GM23338 (cell line): ENCODE results near the gene PRUNE2. TPM values are rescaled to one million over a fixed set of nuclear protein-coding genes. Genes with fewer than 3 reads are reported as not detected.
A peak's percentile ranks its signal among the peaks of the same experiment; 100 is the strongest.

Experiments used
- ATAC-seq: fragments of 200-7000 bp; cut with Tn5 transposase; 3 replicates; pipeline ENCODE4 v1.9.1; 2020
- DNase-seq: peaks from one replicate; pipeline ENCODE4 v3.0.0-alpha.2; 2015; ENCODE audit warnings: low spot score
- H2AFZ ChIP-seq: fragments of 200-600 bp; sonication (generic); 2 replicates; pipeline ENCODE4 v1.8.0; 2016; ENCODE audit warnings: antibody characterized with exemption, mild to moderate bottlenecking, moderate library complexity
- H3F3A ChIP-seq: fragments of 200-600 bp; sonication (generic); replicated peaks from 2 replicates; pipeline ENCODE4 v1.8.0; 2017; ENCODE audit warnings: antibody characterized with exemption, mixed run types, low read depth
- H3K27ac ChIP-seq: fragments of 200-600 bp; sonication (generic); 2 replicates; pipeline ENCODE4 v1.6.1; 2016; ENCODE audit warnings: low read depth
- H3K27me3 ChIP-seq: fragments of 200-600 bp; sonication (generic); 2 replicates; pipeline ENCODE4 v1.8.0; 2016; ENCODE audit warnings: mild to moderate bottlenecking, mixed run types, moderate library complexity; ENCODE audit not compliant: insufficient read depth
- H3K36me3 ChIP-seq: fragments of 200-600 bp; sonication (generic); 2 replicates; pipeline ENCODE4 v1.8.0; 2016; ENCODE audit warnings: mild to moderate bottlenecking; ENCODE audit not compliant: insufficient read depth
- H3K4me1 ChIP-seq: fragments of 200-600 bp; sonication (generic); 2 replicates; pipeline ENCODE4 v1.8.0; 2016; ENCODE audit warnings: mild to moderate bottlenecking, moderate library complexity; ENCODE audit not compliant: insufficient read depth
- H3K4me2 ChIP-seq: fragments of 200-600 bp; sonication (generic); 2 replicates; pipeline ENCODE4 v1.7.1; 2017; ENCODE audit warnings: mixed run types
- H3K4me3 ChIP-seq: fragments of 200-600 bp; sonication (generic); 2 replicates; pipeline ENCODE4 v1.6.1; 2016; ENCODE audit warnings: mixed run types
- H3K79me2 ChIP-seq: fragments of 200-600 bp; sonication (generic); replicated peaks from 2 replicates; pipeline ENCODE4 v1.8.0; 2017; ENCODE audit warnings: mild to moderate bottlenecking; ENCODE audit not compliant: insufficient read depth
- H3K9me2 ChIP-seq: fragments of 200-600 bp; sonication (generic); 2 replicates; pipeline ENCODE4 v1.8.0; 2017; ENCODE audit not compliant: insufficient read depth
- H4K20me1 ChIP-seq: fragments of 200-600 bp; sonication (generic); replicated peaks from 2 replicates; pipeline ENCODE4 v1.8.0; 2017; ENCODE audit warnings: mild to moderate bottlenecking; ENCODE audit not compliant: insufficient read depth
- H3K27ac Mint-ChIP-seq: 2 replicates; pipeline ENCODE4 v1.8.0; 2020; ENCODE audit warnings: inconsistent platforms, mild to moderate bottlenecking, moderate library complexity, mixed read lengths
- H3K27me3 Mint-ChIP-seq: 3 replicates; pipeline ENCODE4 v1.8.0; 2022; ENCODE audit warnings: low read depth, mild to moderate bottlenecking, moderate library complexity, mixed read lengths, inconsistent platforms; ENCODE audit not compliant: insufficient read depth, poor library complexity
- H3K36me3 Mint-ChIP-seq: 3 replicates; pipeline ENCODE4 v1.8.0; 2021; ENCODE audit warnings: low read depth, mild to moderate bottlenecking, inconsistent platforms, moderate library complexity, mixed read lengths
- H3K4me1 Mint-ChIP-seq: 3 replicates; pipeline ENCODE4 v1.8.0; 2020; ENCODE audit warnings: mild to moderate bottlenecking, inconsistent platforms, mixed read lengths
- H3K4me3 Mint-ChIP-seq: 3 replicates; pipeline ENCODE4 v1.8.0; 2021; ENCODE audit warnings: moderate library complexity, mild to moderate bottlenecking, inconsistent platforms, mixed read lengths
- H3K9me3 Mint-ChIP-seq: 3 replicates; pipeline ENCODE4 v1.8.0; 2020; ENCODE audit warnings: moderate library complexity, mild to moderate bottlenecking, inconsistent platforms, mixed read lengths
- CREB1 ChIP-seq: fragments of 250-450 bp; sonication (Bioruptor Pico); IDR thresholded peaks from 2 replicates; pipeline ENCODE4 v1.5.0; 2020; ENCODE audit warnings: low read depth, mild to moderate bottlenecking, moderate library complexity
- EZH2 ChIP-seq: fragments of 200-600 bp; sonication (generic); IDR thresholded peaks from one replicate; pipeline ENCODE4 v1.8.0; 2017; ENCODE audit warnings: antibody characterized with exemption, mild to moderate bottlenecking, low read depth; ENCODE audit not compliant: unreplicated experiment
- JUNB ChIP-seq: IDR thresholded peaks from one replicate; pipeline ENCODE4 v1.6.1; 2016; ENCODE audit warnings: antibody characterized with exemption; ENCODE audit not compliant: unreplicated experiment
- NANOG ChIP-seq: IDR thresholded peaks from 2 replicates; pipeline ENCODE4 v1.6.1; 2016; ENCODE audit warnings: antibody characterized with exemption, borderline replicate concordance
- POLR2AphosphoS5 ChIP-seq: IDR thresholded peaks from 2 replicates; pipeline ENCODE4 v1.6.1; 2016; ENCODE audit warnings: antibody characterized with exemption, low read depth
- STAT1 ChIP-seq: IDR thresholded peaks from one replicate; pipeline ENCODE4 v1.6.1; 2016; ENCODE audit warnings: antibody characterized with exemption; ENCODE audit not compliant: unreplicated experiment
- ZNF331 ChIP-seq: fragments of 250-450 bp; sonication (Bioruptor Pico); IDR thresholded peaks from 2 replicates; pipeline ENCODE4 v1.5.0; 2020; ENCODE audit warnings: low read depth, mild to moderate bottlenecking, moderate library complexity
- polyA plus RNA-seq: library from polyadenylated mRNA; unstranded; fragments of >200 nt; fragmentation: Nextera tagmentation; extraction: Ambion mirVana; gene quantifications from 2 replicates; pipeline ENCODE4 v1.2.1, GENCODE V29; 2016
- total RNA-seq: library from RNA; depleted of rRNA; stranded (reverse); fragments of >200 nt; shearing (Covaris generic); gene quantifications from 2 replicates; pipeline ENCODE4 v1.2.3, GENCODE V29; 2014
- TF ChIP-seq, protein P1 (sequence below): fragments of 250-450 bp; sonication (Bioruptor Pico); IDR thresholded peaks from 2 replicates; pipeline ENCODE4 v1.5.0; 2020; ENCODE audit warnings: mild to moderate bottlenecking, moderate library complexity
- TF ChIP-seq, protein P2 (sequence below): IDR thresholded peaks from 2 replicates; pipeline ENCODE4 v1.6.1; 2016; ENCODE audit warnings: antibody characterized with exemption
- TF ChIP-seq, protein P3 (sequence below), 2 experiments: fragments of 200-600 bp in 1 of 2; sonication (generic) in 1 of 2; conservative IDR thresholded peaks; 2 replicates each; pipeline versions ENCODE4 v1.5.1 to v1.6.1; 2016 to 2017; ENCODE audit warnings: antibody characterized with exemption in 2 of 2, low read depth in 2 of 2, mild to moderate bottlenecking in 2 of 2, moderate library complexity in 1 of 2

PRUNE2 gene
- total and polyA plus RNA-seq, 2 experiments from 2014 or later, result 10.6 to 26.5 TPM

DNA sequence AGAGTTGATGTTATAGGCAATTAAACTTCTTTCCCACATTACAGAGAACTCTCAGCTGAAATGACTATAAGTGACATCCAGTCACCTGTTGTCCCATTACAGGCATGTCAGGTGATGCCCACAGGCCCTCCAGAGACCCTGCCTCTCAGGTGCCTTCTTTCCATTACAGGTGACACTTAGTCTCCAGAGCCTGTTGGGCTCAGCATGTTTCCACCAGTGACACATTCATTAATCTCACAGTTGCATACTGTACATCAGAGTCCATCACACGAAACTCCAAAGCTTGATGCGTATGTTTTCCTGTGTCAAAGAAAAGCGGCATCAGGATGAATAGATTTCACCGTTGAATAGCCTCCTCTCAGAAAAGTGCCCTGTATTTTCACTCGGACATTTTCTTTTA lies 14.6 kb downstream of the PRUNE2 start (continued):
- TF ChIP-seq, protein P1, sequence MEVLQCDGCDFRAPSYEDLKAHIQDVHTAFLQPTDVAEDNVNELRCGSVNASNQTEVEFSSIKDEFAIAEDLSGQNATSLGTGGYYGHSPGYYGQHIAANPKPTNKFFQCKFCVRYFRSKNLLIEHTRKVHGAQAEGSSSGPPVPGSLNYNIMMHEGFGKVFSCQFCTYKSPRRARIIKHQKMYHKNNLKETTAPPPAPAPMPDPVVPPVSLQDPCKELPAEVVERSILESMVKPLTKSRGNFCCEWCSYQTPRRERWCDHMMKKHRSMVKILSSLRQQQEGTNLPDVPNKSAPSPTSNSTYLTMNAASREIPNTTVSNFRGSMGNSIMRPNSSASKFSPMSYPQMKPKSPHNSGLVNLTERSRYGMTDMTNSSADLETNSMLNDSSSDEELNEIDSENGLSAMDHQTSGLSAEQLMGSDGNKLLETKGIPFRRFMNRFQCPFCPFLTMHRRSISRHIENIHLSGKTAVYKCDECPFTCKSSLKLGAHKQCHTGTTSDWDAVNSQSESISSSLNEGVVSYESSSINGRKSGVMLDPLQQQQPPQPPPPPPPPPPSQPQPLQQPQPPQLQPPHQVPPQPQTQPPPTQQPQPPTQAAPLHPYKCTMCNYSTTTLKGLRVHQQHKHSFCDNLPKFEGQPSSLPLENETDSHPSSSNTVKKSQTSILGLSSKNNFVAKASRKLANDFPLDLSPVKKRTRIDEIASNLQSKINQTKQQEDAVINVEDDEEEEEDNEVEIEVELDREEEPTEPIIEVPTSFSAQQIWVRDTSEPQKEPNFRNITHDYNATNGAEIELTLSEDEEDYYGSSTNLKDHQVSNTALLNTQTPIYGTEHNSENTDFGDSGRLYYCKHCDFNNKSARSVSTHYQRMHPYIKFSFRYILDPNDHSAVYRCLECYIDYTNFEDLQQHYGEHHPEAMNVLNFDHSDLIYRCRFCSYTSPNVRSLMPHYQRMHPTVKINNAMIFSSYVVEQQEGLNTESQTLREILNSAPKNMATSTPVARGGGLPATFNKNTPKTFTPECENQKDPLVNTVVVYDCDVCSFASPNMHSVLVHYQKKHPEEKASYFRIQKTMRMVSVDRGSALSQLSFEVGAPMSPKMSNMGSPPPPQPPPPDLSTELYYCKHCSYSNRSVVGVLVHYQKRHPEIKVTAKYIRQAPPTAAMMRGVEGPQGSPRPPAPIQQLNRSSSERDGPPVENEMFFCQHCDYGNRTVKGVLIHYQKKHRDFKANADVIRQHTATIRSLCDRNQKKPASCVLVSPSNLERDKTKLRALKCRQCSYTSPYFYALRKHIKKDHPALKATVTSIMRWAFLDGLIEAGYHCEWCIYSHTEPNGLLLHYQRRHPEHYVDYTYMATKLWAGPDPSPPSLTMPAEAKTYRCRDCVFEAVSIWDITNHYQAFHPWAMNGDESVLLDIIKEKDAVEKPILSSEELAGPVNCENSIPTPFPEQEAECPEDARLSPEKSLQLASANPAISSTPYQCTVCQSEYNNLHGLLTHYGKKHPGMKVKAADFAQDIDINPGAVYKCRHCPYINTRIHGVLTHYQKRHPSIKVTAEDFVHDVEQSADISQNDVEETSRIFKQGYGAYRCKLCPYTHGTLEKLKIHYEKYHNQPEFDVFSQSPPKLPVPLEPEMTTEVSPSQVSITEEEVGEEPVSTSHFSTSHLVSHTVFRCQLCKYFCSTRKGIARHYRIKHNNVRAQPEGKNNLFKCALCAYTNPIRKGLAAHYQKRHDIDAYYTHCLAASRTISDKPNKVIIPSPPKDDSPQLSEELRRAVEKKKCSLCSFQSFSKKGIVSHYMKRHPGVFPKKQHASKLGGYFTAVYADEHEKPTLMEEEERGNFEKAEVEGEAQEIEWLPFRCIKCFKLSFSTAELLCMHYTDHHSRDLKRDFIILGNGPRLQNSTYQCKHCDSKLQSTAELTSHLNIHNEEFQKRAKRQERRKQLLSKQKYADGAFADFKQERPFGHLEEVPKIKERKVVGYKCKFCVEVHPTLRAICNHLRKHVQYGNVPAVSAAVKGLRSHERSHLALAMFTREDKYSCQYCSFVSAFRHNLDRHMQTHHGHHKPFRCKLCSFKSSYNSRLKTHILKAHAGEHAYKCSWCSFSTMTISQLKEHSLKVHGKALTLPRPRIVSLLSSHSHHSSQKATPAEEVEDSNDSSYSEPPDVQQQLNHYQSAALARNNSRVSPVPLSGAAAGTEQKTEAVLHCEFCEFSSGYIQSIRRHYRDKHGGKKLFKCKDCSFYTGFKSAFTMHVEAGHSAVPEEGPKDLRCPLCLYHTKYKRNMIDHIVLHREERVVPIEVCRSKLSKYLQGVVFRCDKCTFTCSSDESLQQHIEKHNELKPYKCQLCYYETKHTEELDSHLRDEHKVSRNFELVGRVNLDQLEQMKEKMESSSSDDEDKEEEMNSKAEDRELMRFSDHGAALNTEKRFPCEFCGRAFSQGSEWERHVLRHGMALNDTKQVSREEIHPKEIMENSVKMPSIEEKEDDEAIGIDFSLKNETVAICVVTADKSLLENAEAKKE (CRISPR knock-in tag), result no peak
- TF ChIP-seq STAT1 (no peak), POLR2AphosphoS5 (no peak), JUNB (no peak), CREB1 (CRISPR knock-in tag) (no peak), EZH2 (no peak)
- TF ChIP-seq, protein P2, sequence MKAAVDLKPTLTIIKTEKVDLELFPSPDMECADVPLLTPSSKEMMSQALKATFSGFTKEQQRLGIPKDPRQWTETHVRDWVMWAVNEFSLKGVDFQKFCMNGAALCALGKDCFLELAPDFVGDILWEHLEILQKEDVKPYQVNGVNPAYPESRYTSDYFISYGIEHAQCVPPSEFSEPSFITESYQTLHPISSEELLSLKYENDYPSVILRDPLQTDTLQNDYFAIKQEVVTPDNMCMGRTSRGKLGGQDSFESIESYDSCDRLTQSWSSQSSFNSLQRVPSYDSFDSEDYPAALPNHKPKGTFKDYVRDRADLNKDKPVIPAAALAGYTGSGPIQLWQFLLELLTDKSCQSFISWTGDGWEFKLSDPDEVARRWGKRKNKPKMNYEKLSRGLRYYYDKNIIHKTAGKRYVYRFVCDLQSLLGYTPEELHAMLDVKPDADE, result no peak

DNA sequence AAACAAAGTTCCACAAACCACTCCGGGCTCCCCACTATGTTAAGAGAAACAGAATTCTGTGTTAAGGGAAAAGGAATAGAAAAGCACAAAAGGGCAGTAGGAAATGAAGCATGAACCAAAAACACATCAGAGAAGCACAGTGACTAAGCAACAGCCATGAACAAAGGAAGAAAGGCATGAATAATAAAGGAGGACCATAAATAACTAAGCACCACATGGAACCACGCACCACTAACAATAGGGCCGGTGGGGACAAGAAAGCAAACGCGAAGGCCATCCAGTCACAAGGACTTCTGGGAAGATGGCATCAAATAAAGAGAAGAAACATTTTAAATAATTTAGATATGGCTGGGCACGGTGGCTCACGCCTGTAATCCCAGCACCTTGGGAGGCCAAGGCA lies 18.0 kb downstream of the PRUNE2 start:
- Histone ChIP-seq H3K4me2 (peak overlapping the region; percentile 70), H3K27ac (peak overlapping the region; percentile 86), H3K9me2 (no peaks in the 10 kb centered on the region), H3K27me3 (no peaks in the 10 kb centered on the region), H3K36me3 (no peaks in the 10 kb centered on the region), H2AFZ (no peak overlapping the region; the same call in 1 of the 2 replicates), H4K20me1 (no peaks in the 10 kb centered on the region), H3F3A (no peaks in the 10 kb centered on the region), H3K4me1 (peaks cover 43% of the 10 kb centered on the region), H3K79me2 (no peaks in the 10 kb centered on the region; the same call in none of the 2 replicates), H3K4me3 (no peak overlapping the region)
- Mint-ChIP-seq H3K4me1 (peaks cover 36% of the 10 kb centered on the region), H3K27ac (peak overlapping the region; percentile 72), H3K27me3 (no peaks in the 10 kb centered on the region), H3K4me3 (no peak overlapping the region), H3K9me3 (no peaks in the 10 kb centered on the region), H3K36me3 (no peaks in the 10 kb centered on the region)
- ATAC-seq (peak; percentile 83), DNase-seq (peak; percentile 67)
- TF ChIP-seq, protein P3, sequence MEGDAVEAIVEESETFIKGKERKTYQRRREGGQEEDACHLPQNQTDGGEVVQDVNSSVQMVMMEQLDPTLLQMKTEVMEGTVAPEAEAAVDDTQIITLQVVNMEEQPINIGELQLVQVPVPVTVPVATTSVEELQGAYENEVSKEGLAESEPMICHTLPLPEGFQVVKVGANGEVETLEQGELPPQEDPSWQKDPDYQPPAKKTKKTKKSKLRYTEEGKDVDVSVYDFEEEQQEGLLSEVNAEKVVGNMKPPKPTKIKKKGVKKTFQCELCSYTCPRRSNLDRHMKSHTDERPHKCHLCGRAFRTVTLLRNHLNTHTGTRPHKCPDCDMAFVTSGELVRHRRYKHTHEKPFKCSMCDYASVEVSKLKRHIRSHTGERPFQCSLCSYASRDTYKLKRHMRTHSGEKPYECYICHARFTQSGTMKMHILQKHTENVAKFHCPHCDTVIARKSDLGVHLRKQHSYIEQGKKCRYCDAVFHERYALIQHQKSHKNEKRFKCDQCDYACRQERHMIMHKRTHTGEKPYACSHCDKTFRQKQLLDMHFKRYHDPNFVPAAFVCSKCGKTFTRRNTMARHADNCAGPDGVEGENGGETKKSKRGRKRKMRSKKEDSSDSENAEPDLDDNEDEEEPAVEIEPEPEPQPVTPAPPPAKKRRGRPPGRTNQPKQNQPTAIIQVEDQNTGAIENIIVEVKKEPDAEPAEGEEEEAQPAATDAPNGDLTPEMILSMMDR (conservative IDR thresholded peaks at IDR 0.05; ENCODE audit: low read depth in 2 of 2), result no peak
- peak; percentile 72 for TF ChIP-seq NANOG
- TF ChIP-seq, protein P2, result no peak
- TF ChIP-seq EZH2, result no peak
- peak; percentile 19; the same call in 1 of the 2 replicates for TF ChIP-seq CREB1 (CRISPR knock-in tag)
- TF ChIP-seq STAT1, result no peak
- no peak for TF ChIP-seq ZNF331 (CRISPR knock-in tag)
